Stimulated activated CD4-positive, alpha-beta T cell treated with anti-CD3 and anti-CD28 coated beads, Interleukin-1b, Interleukin-23, amount 100 ng/mL, for 24 hours (primary cell): ENCODE data around the gene SLX9.

Experiments used
- DNase-seq, 4 experiments: peaks; one replicate each; pipeline ENCODE4 v3.0.0-alpha.2; 2020; ENCODE audit warnings: low read depth in 4 of 4, low spot score in 1 of 4

The SLX9 gene, protein sequence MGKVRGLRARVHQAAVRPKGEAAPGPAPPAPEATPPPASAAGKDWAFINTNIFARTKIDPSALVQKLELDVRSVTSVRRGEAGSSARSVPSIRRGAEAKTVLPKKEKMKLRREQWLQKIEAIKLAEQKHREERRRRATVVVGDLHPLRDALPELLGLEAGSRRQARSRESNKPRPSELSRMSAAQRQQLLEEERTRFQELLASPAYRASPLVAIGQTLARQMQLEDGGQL

DNA sequence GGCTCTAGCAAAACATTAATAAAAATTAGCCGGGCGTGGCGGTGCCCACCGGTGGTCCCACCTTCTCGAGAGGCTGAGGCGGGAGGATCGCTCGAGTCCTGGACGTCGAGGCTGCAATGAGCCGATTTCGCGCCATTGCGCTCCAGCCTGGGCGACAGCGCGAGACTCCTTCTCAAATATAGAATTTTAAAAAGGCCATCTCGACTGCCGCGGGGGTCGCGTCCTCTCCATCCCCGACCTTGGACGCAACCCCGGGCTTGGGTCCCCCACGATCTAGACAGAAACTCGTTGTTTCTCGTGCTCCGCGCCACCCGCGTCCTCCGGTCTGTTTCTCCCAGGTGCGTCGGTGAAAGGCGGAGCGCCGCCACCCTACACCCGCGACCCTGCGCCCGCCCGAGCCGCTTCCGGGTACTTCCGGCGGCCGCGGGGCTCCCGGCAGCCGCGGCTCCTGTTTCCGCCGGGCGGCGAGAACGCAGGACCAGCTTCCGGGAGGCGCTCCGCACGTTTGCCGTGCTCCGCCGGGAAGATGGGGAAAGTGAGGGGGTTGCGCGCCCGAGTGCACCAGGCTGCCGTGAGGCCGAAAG, at the start of gene SLX9:
Gene SLX9 (plus strand): TSS at position 498 of the 584 bp plus-strand sequence. CDS start 29 bp downstream, at position 527.
- peak; percentile 56 to 75 (median 70) for DNase-seq

DNA sequence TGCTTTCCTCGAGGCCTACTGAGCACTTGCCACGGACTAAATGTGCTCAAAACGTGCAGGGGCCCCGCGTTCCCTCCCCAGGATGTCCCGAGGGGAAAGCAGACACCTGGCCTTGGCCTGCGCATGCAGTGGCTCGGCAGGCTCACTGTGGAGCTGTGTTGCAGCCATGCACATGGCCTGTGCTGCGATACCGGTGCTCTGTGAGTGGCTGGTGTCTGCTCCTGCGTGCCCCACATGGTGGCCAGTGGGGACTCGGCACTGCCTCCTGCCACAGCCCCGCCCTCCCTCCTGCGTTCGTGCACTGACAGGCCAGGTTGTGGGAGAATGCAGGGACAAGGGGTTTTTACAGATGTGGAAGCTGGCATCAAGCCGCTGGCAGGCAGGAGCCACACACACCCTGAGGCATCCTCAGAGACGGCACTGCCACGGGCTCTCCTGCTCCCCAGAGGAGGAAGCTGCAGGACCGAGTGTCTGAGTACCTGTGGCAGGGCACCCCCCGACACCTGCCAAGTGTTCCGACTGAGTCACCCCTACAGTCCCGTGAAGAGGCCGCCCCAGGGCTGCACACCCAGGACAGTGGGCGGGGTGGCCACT, 49.4 kb upstream of the SLX9 start:
- no peak for DNase-seq

DNA sequence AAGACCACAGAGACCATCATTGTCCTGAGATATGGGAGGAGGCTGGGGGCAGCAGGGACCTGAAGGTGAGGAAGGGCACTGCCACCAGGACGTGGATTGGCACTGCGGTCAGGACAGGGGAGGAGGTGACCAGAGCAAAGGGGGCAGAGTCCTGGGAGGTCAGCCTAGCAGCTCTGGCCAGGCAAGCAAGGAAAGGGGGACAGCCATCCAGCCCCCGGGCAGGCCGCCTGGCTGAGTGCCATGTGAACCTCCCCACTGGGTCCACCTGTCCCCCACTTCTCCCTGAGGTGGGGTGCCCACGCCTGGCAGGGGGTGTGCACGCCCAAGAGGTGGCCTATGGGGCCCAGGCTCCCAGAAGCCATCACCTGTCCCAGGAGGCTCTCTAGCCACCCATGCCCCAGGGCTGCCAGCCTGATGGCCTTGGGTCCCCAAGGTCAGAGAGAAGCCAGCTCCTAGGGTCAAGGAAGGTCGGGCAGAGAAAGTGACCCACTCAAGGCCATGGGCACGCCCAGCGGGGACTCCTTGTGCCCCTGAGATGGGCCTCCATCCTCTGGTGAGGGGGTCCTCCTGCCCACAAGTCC, 48.8 kb upstream of the SLX9 start:
- no peak for DNase-seq

DNA sequence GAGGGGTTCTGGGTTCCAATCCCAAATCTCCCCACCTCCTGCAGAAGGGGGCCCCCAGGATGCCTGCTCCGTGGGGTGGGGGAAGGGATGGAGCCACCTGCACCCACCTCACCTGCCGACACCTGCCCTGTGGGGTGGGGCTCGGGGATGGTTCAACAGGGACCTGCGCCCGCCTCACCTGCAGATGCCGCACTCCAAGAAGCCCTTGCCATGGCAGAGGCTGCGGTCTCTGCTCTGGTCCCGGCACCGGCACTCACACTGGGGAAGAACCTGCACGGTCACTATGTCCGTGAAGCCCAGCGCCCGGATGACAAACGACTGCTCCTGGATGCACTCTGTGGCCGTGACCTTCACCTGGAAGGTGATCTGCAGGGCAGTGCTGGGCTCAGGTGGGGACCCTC, 48.2 kb upstream of the SLX9 start:
- DNase-seq = no peak

DNA sequence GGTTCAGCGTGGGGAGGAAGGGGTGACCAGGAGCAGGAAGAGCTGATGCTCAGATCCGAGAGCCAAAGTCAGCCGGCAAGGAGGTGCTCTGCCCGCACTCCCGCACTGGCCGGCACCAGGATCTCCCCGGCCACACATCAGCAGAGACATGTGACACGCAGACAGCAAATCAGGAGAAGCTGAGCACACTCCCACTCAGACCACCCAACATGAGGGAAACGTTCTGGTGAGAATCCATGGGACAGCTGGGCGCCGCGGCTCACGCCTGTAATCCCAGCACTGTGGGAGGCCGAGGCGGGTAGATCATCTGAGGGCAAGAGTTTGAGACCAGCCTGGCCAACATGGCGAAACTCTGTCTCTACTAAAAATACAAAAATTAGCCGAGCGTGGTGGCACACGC, 47.7 kb upstream of the SLX9 start:
- no peak for DNase-seq

DNA sequence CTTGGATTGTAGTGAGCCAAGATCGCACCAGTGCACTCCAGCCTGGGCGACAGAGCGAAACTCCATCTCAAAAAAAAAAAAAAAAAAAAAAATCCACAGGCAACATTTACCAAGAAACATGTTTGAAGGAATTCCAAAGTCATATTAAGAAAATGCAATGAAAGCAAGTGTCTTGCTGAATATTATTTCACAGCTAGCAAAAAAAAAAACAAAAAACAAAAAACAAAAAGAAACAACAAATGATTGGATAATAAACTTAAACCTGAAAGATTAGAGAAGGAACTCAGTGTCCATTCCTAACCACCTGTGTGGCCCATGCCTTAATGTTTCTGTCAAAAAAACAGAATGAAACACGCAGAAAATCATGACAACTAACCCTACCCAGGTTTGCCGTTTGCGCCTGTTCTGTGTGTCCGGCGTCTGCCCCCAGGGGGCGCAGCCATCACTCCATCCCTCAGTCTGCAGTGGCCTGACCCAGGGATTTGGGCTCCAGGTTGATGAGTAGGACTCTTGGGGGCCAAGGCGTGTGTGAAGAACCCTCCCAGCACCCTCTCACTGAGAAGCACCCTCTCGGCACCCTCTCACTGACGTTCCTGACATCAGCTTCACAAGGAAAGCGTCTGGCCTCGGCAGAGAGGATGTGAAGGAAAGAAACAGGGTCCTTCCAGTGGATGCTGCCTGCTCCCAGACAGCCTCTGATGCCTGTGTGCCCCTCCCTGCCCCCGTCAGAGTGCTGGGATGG, 47.1 kb upstream of the SLX9 start:
- DNase-seq = peak; percentile 61 to 70 (median 64)

DNA sequence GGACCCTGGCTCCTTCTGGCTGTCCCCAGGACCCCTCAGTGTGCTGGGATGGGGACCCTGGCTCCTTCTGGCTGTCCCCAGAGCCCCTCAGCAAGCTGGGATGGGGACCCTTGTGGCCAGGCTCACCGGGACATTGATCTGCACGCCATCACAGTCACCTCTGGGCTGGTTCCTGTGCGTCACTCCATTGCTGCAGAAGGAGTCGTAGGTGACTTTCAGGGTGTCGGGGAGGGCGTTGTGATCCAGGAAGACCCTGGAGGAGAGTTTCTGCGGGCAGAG, 46.6 kb upstream of the SLX9 start:
- no peak for DNase-seq

DNA sequence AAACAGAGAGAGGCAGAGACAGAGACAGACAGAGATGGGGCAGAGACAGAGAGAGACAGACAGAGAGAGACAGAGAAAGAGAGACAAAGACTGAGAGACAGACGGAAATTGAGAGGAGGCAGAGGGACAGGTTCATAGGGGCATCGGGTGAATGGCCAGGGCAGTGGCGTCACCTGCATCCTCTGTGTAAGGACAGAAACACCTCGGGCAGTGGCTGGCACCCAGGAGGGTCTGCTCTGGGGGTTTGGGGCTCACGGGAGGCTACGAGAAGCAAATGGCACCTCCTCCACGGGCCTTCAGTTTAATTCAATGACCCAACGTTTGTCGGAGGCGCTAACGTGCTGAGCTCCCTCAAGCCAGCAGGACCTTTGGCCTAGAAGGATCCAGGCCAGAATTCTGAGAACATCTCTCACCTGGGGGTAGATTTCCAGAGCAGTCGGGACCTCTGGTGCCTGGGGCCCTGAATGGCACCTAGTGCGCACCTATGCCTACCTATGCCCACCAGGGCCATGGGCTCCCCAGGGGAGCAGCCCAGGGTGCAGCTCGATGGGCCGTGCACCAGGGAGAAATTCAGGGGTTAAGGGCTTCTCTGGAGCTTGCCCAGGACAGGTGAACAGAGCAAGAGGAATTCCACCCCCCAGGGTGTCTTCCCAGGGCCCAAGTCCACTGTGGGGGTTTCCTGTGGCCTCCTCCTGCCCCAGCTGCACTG, 45.7 kb upstream of the SLX9 start:
- no peak for DNase-seq

DNA sequence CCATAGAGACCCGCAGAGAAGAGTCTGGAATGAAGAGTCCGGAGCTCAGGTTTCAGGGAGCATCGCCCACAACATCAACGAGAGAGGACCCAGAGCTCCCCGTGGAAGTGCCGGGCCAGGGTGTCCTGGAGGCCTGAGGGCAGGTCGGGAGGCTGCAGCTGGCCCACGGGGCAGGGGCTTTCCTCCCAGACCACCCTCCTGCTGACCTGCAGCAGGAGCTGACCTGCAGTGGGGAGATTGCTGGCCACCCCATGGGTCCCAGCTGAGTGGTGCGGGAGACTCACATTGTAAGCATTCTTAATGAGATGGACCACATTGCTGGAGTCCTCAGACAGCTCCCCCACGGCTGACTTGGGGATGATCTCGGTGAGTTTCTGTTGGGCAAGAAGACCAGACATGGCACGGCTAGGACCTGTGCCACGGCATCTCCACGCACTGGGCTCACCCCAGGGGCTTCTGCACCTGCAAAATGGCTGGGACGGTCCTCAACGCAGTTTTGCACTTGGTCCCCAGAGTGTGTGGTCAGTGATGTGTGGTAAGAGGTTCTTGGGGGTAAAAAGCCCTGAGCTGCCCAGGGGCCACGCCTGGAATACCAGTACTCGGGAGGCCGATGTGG, 45.0 kb upstream of the SLX9 start:
- DNase-seq = no peak

DNA sequence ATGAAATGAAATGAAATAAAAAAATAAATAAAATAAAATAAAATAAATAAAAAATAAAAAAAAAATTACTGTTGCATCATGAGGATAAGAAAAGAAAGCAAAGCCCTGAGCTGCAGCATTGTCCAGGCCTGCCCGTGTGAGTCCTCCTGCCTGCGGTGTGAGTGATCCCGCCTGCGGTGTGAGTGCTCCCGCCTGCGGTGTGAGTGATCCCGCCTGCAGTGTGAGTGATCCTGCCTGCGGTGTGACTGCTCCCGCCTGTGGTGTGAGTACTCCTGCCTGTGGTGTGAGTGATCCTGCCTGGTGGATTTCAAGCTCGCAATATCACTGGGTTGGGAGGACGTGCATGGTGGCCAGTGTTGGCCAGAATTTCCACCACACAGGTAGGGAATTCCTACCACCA, 44.0 kb upstream of the SLX9 start:
- DNase-seq = no peak

DNA sequence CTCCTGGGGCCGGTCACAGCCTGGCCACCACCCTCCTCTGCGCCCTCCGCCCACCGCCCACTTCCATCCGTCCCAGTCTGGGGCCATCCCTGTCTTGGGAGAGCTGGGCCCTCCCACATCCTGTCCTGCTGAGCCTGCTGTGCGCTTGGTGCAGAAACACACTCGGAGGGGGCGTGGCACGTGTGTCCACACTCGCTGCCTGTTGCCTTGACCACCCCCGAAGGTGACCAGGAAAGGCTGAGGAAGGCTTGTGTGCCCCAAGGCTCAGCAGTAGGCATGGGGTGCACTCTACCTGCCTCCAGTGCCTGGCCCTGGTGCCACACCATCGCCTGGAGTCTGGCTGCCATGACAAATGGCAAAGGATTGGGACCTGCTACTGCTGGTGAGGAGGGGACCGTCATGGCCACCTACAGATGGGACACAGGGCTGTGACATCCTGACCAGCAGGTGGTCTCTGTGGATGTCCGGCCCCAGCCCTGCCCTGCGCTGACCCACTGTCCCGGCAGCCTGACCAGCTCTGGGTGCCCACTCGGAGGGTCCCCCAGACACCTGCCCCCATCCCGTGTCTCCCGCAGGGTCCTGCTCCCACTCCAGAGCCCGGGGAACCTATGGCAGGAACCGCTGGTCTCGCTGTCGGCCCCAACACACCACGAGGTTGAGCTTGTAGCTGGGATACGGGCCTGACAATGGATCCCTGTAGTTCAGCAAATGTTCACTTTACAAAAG, 43.1 kb upstream of the SLX9 start:
- DNase-seq = no peak

DNA sequence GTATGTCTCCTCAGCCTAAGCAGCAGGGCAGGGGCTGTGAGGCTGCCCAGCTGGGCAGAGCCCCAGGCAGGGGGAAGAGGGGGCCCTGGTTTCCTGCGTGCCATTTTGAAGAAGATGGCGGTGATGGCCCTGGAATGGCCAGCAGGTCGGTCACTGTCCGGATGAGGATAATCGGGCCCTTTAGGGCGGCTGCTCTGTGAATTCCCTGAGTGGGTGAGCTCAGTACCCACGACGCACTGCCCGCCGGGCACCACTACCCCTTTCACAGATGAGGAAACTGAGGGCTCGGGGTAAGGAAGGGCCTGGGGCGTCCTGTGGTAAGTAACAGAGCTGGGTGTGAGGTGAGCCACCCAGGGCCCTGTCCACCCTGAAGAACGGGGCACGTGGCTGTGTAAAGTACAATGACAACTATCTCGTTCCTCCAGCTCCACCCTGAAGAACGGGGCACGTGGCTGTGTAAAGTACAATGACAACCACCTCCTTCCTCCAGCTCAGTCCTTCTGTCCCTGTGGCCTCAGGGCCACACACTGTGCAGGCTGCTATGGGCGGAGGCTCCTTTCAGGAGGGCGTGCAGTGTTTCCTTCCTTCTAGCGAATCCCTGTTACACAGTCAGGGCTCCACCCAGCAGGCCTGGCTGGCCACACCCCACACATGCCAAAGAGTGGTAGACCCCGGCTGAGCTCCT, 42.4 kb upstream of the SLX9 start:
- no peak for DNase-seq

DNA sequence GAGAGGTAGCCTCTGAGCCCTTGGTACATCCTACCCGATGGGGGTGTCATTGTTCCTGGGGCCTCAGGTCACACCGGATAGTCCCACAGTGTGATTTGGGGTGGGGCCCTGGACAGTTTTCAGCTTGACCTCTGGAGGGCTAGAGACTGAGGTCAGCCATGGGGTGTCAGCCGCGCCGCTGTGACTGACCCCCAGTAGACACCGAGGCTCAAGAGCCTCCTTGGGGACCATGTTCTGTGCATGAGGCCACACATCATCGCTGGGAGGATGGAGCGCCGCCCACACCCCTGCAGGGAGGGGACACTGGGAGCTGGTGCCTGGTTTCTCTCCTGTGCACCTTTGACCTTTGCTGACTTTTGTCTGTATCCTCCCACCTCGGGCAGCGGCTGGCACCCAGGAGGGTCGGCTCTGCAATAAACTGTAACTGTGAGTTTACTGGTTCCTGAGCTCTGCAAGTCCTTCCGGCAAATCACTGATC, 41.8 kb upstream of the SLX9 start:
- DNase-seq = no peak

DNA sequence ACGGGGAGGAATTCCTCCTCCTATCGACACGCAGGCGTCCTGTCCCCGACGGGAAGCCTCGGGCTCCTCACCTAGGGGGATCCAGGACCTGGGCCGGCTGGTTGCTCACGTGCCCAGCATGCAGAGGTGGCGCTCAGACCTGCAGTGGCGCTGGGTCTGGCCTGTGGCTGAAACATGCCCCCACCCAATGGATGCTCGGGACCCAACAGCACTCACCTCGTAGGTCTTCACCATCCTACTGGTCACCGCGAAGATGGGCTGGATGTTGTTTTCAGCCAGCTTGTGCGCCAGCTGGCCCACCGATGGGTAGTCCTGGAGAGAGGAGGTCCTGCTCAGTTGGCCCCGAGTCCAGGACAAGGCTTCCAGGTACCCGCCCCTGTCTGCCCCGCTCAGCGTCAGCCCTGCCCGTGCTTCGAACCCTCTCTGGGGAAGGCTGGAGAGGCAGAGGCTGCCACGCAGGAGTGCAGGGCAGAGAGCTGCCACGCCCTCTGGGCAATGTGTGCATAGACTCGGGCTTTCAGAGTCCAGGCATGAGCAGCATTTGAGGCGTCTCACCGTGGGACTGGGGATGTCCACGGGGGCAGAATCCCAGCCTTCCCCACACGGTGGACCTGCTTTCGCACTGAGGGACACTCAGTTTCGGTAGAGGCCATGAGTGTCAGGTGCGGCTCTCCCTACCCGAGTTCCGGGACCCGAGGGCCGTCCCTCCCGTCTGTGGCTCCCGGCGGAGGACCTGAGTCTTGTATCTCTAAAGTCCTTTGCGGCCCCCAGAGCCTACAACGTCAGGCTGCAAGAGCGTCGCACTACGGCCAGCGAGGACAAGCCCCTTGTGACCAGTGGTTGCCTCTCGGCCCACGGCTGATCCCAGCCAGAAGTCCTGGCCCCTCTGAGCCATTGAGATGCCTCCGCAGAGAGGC, 40.7 kb upstream of the SLX9 start:
- DNase-seq = no peak

DNA sequence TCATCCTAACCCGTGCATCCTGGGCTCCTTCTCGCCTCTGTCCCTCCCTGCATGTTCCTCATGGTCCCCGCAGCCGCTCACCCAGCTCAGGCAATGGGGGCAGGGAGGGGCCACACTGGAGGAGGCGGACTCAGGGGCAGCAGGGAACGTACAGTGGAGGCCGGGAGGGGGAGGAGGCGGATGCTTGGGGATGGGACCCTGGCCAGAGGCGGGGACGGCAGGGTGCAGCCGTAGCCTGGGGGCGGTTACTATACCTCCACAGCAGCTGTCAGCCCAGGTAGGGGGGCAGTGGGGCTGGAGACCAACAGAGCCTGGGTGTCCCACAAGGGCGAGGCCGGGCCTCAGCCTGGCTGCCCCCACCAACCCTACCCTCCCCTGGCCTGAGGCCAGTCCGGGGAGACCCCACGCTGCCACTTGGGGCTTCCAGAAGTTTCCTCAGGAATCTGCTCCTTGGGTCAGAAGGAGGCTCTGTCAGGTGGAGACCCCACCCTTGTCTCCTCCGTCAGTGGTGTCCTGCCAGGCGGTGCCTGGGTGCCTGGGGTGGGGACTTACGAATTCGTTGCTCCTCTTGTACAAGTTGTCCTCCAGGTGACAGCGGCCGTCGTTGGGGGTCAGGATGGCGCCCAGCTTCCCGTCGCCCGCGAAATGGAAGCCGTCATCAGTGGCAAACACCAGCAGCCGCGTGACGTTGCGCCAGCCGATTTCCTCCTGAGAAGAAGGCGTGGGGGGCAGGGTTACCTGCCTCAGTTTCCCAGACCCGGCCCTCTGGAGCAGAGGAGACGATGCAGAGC, 39.9 kb upstream of the SLX9 start:
- no peak for DNase-seq

DNA sequence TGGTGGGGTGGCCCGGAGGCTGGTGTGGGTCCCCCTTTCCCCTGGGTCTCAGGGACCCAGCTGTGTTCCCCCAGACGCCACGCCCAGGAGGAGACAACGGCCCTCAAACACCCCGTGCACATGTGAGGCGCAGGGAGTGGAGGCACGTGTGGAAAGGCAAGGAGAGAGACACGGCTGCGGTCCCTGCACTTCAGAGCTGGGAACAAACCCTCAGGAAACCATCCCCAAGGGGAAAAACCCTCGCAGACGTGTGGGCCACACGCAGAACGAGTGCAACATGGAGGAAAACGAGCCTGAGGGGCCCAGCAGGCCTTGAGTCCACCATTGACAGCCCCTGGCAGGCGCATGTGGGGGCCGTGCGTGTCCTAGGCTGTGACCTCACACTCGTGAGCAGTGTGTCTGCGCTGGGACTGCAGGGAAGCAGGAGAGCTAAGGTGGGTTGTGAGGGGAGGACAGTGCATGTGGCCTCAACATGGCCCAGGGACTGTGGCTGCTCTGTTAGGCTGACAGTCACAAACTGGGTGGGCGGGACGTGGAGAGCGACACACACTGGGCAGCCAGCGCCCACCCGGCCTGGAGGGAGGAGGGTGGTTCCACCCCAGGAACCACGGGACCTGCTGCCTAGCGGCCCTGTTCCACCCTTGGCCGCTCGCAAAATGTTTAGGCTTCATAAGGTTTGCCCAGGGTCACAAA, 39.1 kb upstream of the SLX9 start:
- DNase-seq = no peak

DNA sequence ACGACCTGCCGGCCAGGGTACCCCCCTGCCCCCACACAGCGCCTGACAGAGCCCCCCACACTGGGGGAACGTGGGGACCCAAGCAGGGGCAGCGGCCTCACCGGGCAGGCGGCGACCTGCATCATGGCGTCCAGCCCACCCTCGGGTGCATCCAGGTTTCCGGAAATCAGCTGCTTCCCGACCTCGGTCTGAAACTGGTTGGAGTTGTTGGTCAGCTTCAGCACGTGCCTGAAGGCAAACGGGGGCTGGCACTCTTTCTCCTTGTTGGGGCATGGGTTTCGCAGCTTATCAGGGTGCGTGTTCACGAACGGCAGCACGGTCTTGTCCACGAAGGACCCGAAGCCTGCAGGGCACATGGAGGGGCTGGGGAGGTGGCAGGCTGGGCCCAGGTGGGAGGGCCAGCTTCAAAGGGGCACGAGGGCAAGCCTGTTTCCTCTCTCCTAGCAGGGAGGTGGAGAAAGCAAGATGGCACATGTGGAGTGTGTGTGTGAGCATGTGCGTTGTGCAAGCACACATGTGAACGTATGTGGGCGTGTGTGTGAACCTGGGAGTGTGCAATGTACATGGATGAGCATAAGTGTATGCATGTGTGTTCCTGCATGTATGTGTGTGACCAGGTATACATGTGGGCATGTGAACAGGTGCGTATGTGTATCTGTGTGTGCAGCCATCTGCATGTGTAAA, 38.3 kb upstream of the SLX9 start:
- no peak for DNase-seq
